HG02884 (cell line): ENCODE measurements around the gene SUSD6.
"Not testable (repeated sequence)": the region's sequence is repeated elsewhere in the genome, so short reads cannot be mapped to it uniquely, and the experiment has no call there.

ENCODE experiments used
- ATAC-seq: cut with Tn5 transposase; IDR thresholded peaks from one replicate; pipeline ENCODE4 v1.9.1; 2021; ENCODE audit warnings: mild to moderate bottlenecking, moderate library complexity; ENCODE audit not compliant: unreplicated experiment

Gene SUSD6

GRCh38 chr14:69711065-69711464 lies 99.7 kb downstream of the SUSD6 start:
- ATAC-seq, result no peak

GRCh38 chr14:69711477-69711876 lies 100.1 kb downstream of the SUSD6 start:
- ATAC-seq, result no peak

- no peak for ATAC-seq
These were observed 100.6 kb downstream of the SUSD6 start for GRCh38 chr14:69711881-69712560.

GRCh38 chr14:69712599-69713088 lies 101.2 kb downstream of the SUSD6 start:
- ATAC-seq, result no peak

GRCh38 chr14:69713209-69713781 lies 101.9 kb downstream of the SUSD6 start:
- no peak for ATAC-seq

GRCh38 chr14:69713993-69714679 lies 102.7 kb downstream of the SUSD6 start:
- ATAC-seq, result no peak

GRCh38 chr14:69715725-69716477 lies 104.5 kb downstream of the SUSD6 start:
- no peak for ATAC-seq

GRCh38 chr14:69716478-69717187 lies 105.2 kb downstream of the SUSD6 start:
- ATAC-seq, result no peak

GRCh38 chr14:69718614-69719013 lies 107.2 kb downstream of the SUSD6 start:
- not testable (repeated sequence) for ATAC-seq

GRCh38 chr14:69719501-69719951 lies 108.1 kb downstream of the SUSD6 start:
- no peak for ATAC-seq

- ATAC-seq, result no peak
These were observed 109.5 kb downstream of the SUSD6 start for GRCh38 chr14:69720912-69721311.

- ATAC-seq, result peak; percentile 65
These were observed 115.5 kb downstream of the SUSD6 start for GRCh38 chr14:69726761-69727511.

GRCh38 chr14:69727860-69728259 lies 116.5 kb downstream of the SUSD6 start:
- ATAC-seq, result no peak

GRCh38 chr14:69731919-69732598 lies 120.7 kb downstream of the SUSD6 start:
- not testable (repeated sequence) for ATAC-seq

- ATAC-seq, result not testable (repeated sequence)
These were observed 125.0 kb downstream of the SUSD6 start for GRCh38 chr14:69736405-69736804.

- no peak for ATAC-seq
These were observed 129.7 kb downstream of the SUSD6 start for GRCh38 chr14:69741055-69741454.

GRCh38 chr14:69749956-69750355 lies 138.6 kb downstream of the SUSD6 start:
- no peak for ATAC-seq

- ATAC-seq, result no peak
These were observed 139.1 kb downstream of the SUSD6 start for GRCh38 chr14:69750495-69750894.

- ATAC-seq, result no peak
These were observed 141.4 kb downstream of the SUSD6 start for GRCh38 chr14:69752773-69753172.
